CD8-positive, alpha-beta memory T cell (primary cell): ENCODE measurements around the gene MAP1LC3B. TPM values are rescaled to one million over a fixed set of nuclear protein-coding genes. Genes with fewer than 3 reads are reported as not detected.

Experiments used
- CTCF ChIA-PET: fragments of 350-600 bp; sonication (Branson Sonifier 250); formaldehyde crosslinking; loops from one replicate; lab custom pipeline; 2021; ENCODE audit warnings: antibody characterized with exemption; lab: Charles Lee
- POLR2A ChIA-PET: fragments of 350-600 bp; sonication (Branson Sonifier 250); formaldehyde crosslinking; loops from one replicate; lab custom pipeline; 2021; ENCODE audit warnings: antibody characterized with exemption; lab: Charles Lee
- DNase-seq, 5 donors: peaks; one replicate each; pipeline versions ENCODE4 v3.0.0 to v3.0.0-alpha.2; 2020 to 2022; ENCODE audit warnings: mixed read lengths in 1 of 5
- H3K27ac ChIP-seq: one replicate; pipeline ENCODE4 v1.7.0; 2013; ENCODE audit warnings: low read depth, mild to moderate bottlenecking, low read length, moderate library complexity
- H3K27me3 ChIP-seq: 2 replicates; pipeline ENCODE4 v1.7.0; 2013; ENCODE audit warnings: low read length, mild to moderate bottlenecking; ENCODE audit not compliant: insufficient read depth, poor library complexity, severe bottlenecking
- H3K36me3 ChIP-seq: 2 replicates; pipeline ENCODE4 v1.7.0; 2013; ENCODE audit warnings: mild to moderate bottlenecking, low read length, moderate library complexity; ENCODE audit not compliant: insufficient read depth
- H3K4me1 ChIP-seq: 2 replicates; pipeline ENCODE4 v1.7.0; 2013; ENCODE audit warnings: mild to moderate bottlenecking, low read length, moderate library complexity; ENCODE audit not compliant: insufficient read depth
- H3K4me3 ChIP-seq: 2 replicates; pipeline ENCODE4 v1.7.0; 2013; ENCODE audit warnings: mild to moderate bottlenecking, low read length
- H3K9me3 ChIP-seq: 2 replicates; pipeline ENCODE4 v1.7.0; 2013; ENCODE audit warnings: mild to moderate bottlenecking, low read length
- H3K27ac Mint-ChIP-seq, 8 donors: one replicate each; pipeline ENCODE4 v1.8.0; 2020 to 2021; ENCODE audit warnings: mixed read lengths in 8 of 8, mild to moderate bottlenecking in 6 of 8, inconsistent platforms in 3 of 8, moderate library complexity in 3 of 8
- H3K27me3 Mint-ChIP-seq, 2 donors: one replicate each; pipeline ENCODE4 v1.8.0; 2020 to 2021; ENCODE audit warnings: mixed read lengths in 2 of 2, mild to moderate bottlenecking in 1 of 2, moderate library complexity in 1 of 2
- H3K36me3 Mint-ChIP-seq, 3 donors: one replicate each; pipeline ENCODE4 v1.8.0; 2020 to 2021; ENCODE audit warnings: mixed read lengths in 3 of 3, inconsistent platforms in 1 of 3, mild to moderate bottlenecking in 1 of 3
- H3K4me1 Mint-ChIP-seq, 3 donors: one replicate each; pipeline ENCODE4 v1.8.0; 2020 to 2021; ENCODE audit warnings: mixed read lengths in 3 of 3, inconsistent platforms in 1 of 3, mild to moderate bottlenecking in 1 of 3
- H3K4me3 Mint-ChIP-seq, 7 donors: one replicate each; pipeline ENCODE4 v1.8.0; 2020 to 2021; ENCODE audit warnings: mixed read lengths in 7 of 7, mild to moderate bottlenecking in 6 of 7, moderate library complexity in 4 of 7, inconsistent platforms in 2 of 7
- H3K9me3 Mint-ChIP-seq, 5 donors: one replicate each; pipeline ENCODE4 v1.8.0; 2020 to 2022; ENCODE audit warnings: mixed read lengths in 5 of 5, mild to moderate bottlenecking in 3 of 5, moderate library complexity in 2 of 5, inconsistent platforms in 1 of 5
- polyA plus RNA-seq: library from polyadenylated mRNA; unstranded; fragments of 300-500 nt; fragmentation: Illumina TruSeq; gene quantifications from one replicate; pipeline ENCODE4 v1.2.3, GENCODE V29; 2021
- total RNA-seq, 2 experiments: library from RNA; stranded (reverse); gene quantifications; one replicate each; pipeline ENCODE4 v1.2.3, GENCODE V29; 2021

The MAP1LC3B gene
- total and polyA plus RNA-seq, 3 experiments from 2014 or later = 47.1 to 151 (median 51.5) TPM

DNA sequence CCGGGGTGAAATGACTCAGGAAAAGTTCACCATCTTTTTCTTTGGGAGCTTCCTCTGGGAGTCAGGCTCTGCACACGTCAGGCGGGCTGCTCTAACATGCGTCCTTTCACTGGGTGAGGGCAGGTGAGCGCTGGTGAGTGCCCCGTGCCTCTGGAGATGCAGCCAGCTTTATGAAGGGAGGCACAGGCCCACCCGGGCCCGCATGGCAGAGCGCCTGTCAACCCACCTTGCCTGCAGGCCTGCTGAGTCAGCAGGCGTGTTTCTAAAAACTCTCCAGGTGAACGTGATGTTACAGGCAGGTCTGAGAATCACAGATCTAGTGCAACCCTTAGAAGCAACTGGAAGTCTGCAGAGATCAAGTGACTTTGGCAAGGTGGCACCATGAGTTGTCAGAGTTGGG, 18.4 kb downstream of the MAP1LC3B start:
- Histone ChIP-seq H3K4me3 (no peak overlapping the region), H3K9me3 (no peaks in the 10 kb centered on the region), H3K27me3 (no peaks in the 10 kb centered on the region), H3K36me3 (peaks cover 8% of the 10 kb centered on the region), H3K27ac (no peak overlapping the region), H3K4me1 (no peaks in the 10 kb centered on the region)
- ChIA-PET POLR2A (no interaction called here), CTCF (no interaction called here)
- Mint-ChIP-seq H3K36me3 (peaks cover 3 to 74% (median 5%) of the 10 kb centered on the region in 3 donors), H3K9me3 (no peaks in the 10 kb centered on the region), H3K4me1 (no peaks in the 10 kb centered on the region), H3K27ac (peak overlapping the region in 1 of 8 donors; percentile 36), H3K4me3 (no peak overlapping the region), H3K27me3 (peaks cover 0 to 2% of the 10 kb centered on the region in 2 donors)
- DNase-seq = no peak

GRCh38 chr16:87410968-87411367, 18.8 kb downstream of the MAP1LC3B start:
- no peaks in the 10 kb centered on the region for H3K9me3 Mint-ChIP-seq

DNA sequence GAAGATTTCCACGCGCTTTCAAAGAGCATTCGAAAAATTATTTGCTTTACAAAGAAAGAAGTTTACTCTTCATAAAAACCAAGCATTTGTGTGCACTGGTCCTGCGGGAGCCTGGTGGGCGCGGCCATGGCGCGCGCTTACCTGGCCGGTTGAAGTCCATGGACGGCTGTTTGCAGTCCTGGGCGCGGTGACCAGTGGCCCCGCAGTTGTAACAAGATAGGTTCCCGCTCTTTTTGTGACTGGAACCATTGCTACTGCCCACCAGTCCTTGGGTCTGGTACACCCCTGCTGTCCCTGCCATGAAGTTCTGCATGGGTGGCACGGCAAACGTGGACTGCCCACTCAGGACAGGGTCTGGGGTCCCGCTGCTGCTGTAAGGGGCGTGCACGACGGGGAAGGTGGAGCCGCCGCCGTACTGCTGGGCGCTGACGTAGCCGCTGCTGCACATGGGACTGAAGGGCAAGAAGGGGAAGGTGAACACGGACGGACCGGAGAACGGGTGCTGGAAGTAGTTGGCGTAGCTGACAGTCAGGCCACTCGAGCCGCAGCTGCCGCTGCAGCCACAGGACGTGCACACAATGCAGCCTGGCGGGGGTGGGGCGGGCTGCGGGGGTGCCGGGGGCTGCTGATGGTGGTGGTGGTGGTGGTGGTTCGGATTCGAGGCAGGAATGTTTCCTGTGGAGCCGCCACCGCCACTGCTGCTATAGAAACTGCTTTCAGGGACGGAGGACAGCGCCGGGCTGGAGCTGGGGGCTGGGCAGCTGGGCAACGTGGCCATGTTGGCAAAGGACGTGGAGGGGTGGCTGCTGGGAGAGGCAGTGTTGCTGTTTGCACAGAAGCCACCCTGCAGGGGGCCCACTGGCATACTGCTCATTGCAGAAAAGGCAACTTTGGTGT, 19.5 kb downstream of the MAP1LC3B start:
- Histone ChIP-seq H3K4me1 (no peaks in the 10 kb centered on the region), H3K4me3 (no peak overlapping the region), H3K9me3 (no peaks in the 10 kb centered on the region), H3K27me3 (no peaks in the 10 kb centered on the region), H3K36me3 (peaks cover 5% of the 10 kb centered on the region), H3K27ac (no peak overlapping the region)
- Mint-ChIP-seq H3K4me3 (no peak overlapping the region), H3K36me3 (peaks cover 3 to 70% (median 5%) of the 10 kb centered on the region in 3 donors), H3K4me1 (no peaks in the 10 kb centered on the region), H3K9me3 (no peaks in the 10 kb centered on the region), H3K27ac (peak overlapping the region in 1 of 8 donors; percentile 10), H3K27me3 (peaks cover 0 to 2% of the 10 kb centered on the region in 2 donors)
- DNase-seq = no peak
- ChIA-PET CTCF (interaction anchor here (1.9 kb wide), 1 partner anchor 18 kb away, joined by 4 read pairs; no protein-coding TSS in a partner anchor), POLR2A (no interaction called here)

More at GRCh38 chr16:87410968-87411367, 18.8 kb downstream of the MAP1LC3B start:
- Mint-ChIP-seq H3K4me3 (no peak overlapping the region), H3K27me3 (peaks cover 0 to 2% of the 10 kb centered on the region in 2 donors), H3K27ac (peak overlapping the region in 1 of 8 donors; percentile 36), H3K4me1 (no peaks in the 10 kb centered on the region), H3K36me3 (peaks cover 3 to 73% (median 5%) of the 10 kb centered on the region in 3 donors)
- no peaks in the 10 kb centered on the region for H3K9me3 ChIP-seq
- CTCF ChIA-PET = no interaction called here
- no peak for DNase-seq
- POLR2A ChIA-PET = no interaction called here
- H3K27me3 ChIP-seq = no peaks in the 10 kb centered on the region
- H3K27ac ChIP-seq = no peak overlapping the region
- no peaks in the 10 kb centered on the region for H3K4me1 ChIP-seq
- H3K4me3 ChIP-seq = no peak overlapping the region
- H3K36me3 ChIP-seq = peaks cover 8% of the 10 kb centered on the region

DNA sequence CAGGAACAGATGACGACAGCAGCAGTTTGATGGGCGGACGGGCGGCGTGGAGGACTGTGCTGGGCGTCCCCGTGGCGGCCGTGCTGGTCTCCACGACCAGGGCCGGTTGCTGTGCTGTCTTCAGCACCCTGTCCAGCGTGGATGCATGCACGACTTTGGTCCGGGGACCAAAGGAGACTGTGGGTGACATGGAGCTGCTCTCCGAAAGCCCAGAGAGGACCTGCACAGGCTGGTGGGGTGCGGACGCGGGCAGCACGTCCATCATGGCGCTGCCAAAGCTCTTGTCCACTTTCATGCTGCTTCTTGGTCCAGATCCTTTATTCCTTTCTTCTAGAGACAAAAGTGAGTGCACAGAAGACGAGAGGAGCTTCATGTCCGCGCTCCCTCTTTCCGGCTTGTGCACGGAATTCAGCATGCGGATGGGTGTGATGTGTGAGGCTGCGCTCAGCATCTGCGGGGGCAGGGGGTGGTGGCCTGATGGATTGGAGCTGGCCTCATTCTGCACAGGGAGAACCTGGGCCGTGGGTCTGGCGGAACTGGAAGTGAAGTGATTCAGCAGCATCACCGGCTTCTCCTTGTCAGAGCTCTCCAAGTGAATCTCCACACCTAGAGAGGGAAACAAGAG, 20.3 kb downstream of the MAP1LC3B start:
- H3K27ac ChIP-seq = no peak overlapping the region
- ChIA-PET POLR2A (no interaction called here), CTCF (interaction anchor here (1.9 kb wide), 1 partner anchor 19 kb away, joined by 4 read pairs; no protein-coding TSS in a partner anchor)
- no peaks in the 10 kb centered on the region for H3K27me3 ChIP-seq
- Mint-ChIP-seq H3K27ac (peak overlapping the region in 1 of 8 donors; percentile 95), H3K4me1 (no peaks in the 10 kb centered on the region), H3K27me3 (peaks cover 0 to 2% of the 10 kb centered on the region in 2 donors), H3K36me3 (peaks cover 3 to 70% (median 5%) of the 10 kb centered on the region in 3 donors), H3K4me3 (no peak overlapping the region), H3K9me3 (no peaks in the 10 kb centered on the region)
- H3K9me3 ChIP-seq = no peaks in the 10 kb centered on the region
- H3K36me3 ChIP-seq = no peaks in the 10 kb centered on the region
- H3K4me1 ChIP-seq = no peaks in the 10 kb centered on the region
- no peak overlapping the region for H3K4me3 ChIP-seq
- DNase-seq = no peak

GRCh38 chr16:87412996-87413421, 20.9 kb downstream of the MAP1LC3B start:
- Histone ChIP-seq H3K4me1 (no peaks in the 10 kb centered on the region), H3K27me3 (no peaks in the 10 kb centered on the region), H3K27ac (no peak overlapping the region), H3K4me3 (no peak overlapping the region), H3K9me3 (no peaks in the 10 kb centered on the region), H3K36me3 (no peaks in the 10 kb centered on the region)
- Mint-ChIP-seq H3K36me3 (peaks cover 3 to 73% (median 7%) of the 10 kb centered on the region in 3 donors), H3K27me3 (peaks cover 0 to 2% of the 10 kb centered on the region in 2 donors), H3K4me1 (no peaks in the 10 kb centered on the region), H3K4me3 (no peak overlapping the region), H3K27ac (peak overlapping the region in 1 of 8 donors; percentile 95), H3K9me3 (no peaks in the 10 kb centered on the region)
- CTCF ChIA-PET = interaction anchor here (1.4 to 1.9 kb wide), 2 partner anchors 19 to 223 kb away, joined by 4 to 5 read pairs; no protein-coding TSS in a partner anchor
- DNase-seq = no peak
- POLR2A ChIA-PET = no interaction called here

DNA sequence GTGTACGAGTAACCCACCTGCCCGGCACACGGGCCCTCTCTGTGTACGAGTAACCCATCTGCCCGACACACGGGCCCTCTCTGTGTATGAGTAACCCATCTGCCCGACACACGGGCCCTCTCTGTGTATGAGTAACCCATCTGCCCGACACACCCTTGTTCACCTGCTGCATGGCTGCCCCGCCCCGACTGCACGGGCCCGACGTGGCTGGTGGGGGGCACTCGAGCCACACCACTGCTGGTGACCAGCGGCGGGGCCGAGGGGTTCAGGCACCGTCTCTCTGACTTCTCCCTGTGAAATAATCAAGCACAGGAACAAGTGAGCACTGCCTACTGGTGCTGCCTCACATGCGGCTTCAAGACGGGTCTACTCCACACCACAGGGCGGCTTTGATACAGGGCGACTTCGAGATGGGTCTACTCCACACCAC, 22.1 kb downstream of the MAP1LC3B start:
- CTCF ChIA-PET = interaction anchor here (1.4 kb wide), 1 partner anchor 222 kb away, joined by 5 read pairs; no protein-coding TSS in a partner anchor

GRCh38 chr16:87415441-87415840, 23.3 kb downstream of the MAP1LC3B start:
- CTCF ChIA-PET = interaction anchor here (1.0 kb wide), 2 partner anchors 27 to 221 kb away, joined by 3 to 4 read pairs; no protein-coding TSS in a partner anchor

More for the DNA sequence above, 22.1 kb downstream of the MAP1LC3B start:
- Mint-ChIP-seq H3K4me3 (no peak overlapping the region), H3K36me3 (peaks cover 3 to 72% (median 5%) of the 10 kb centered on the region in 3 donors), H3K9me3 (no peaks in the 10 kb centered on the region), H3K4me1 (no peaks in the 10 kb centered on the region), H3K27ac (no peak overlapping the region), H3K27me3 (peaks cover 0 to 2% of the 10 kb centered on the region in 2 donors)
- Histone ChIP-seq H3K4me3 (no peak overlapping the region), H3K9me3 (no peaks in the 10 kb centered on the region), H3K4me1 (no peaks in the 10 kb centered on the region), H3K36me3 (no peaks in the 10 kb centered on the region), H3K27me3 (no peaks in the 10 kb centered on the region), H3K27ac (no peak overlapping the region)
- no peak for DNase-seq
- POLR2A ChIA-PET = no interaction called here

More at GRCh38 chr16:87415441-87415840, 23.3 kb downstream of the MAP1LC3B start:
- peaks cover 8% of the 10 kb centered on the region for H3K36me3 ChIP-seq
- H3K4me1 ChIP-seq = no peaks in the 10 kb centered on the region
- Mint-ChIP-seq H3K36me3 (peaks cover 3 to 71% (median 9%) of the 10 kb centered on the region in 3 donors), H3K9me3 (no peaks in the 10 kb centered on the region), H3K4me3 (no peak overlapping the region), H3K4me1 (no peaks in the 10 kb centered on the region), H3K27me3 (peaks cover 0 to 2% of the 10 kb centered on the region in 2 donors), H3K27ac (no peak overlapping the region)
- POLR2A ChIA-PET = no interaction called here
- H3K4me3 ChIP-seq = no peak overlapping the region
- DNase-seq = no peak
- H3K27me3 ChIP-seq = no peaks in the 10 kb centered on the region
- no peaks in the 10 kb centered on the region for H3K9me3 ChIP-seq
- no peak overlapping the region for H3K27ac ChIP-seq
